ENCODE data around the gene CTCFL. TPM values are rescaled to one million over a fixed set of nuclear protein-coding genes. Genes with fewer than 3 reads are reported as not detected.

CTCFL gene
- polyA plus RNA-seq, 1 donor from 2014 or later, result not detected

GRCh38 chr20:57560554-57561355 lies 35.8 kb upstream of the CTCFL start, which contains the start of gene PCK1:
PCK1 (plus strand) TSS chr20:57561110; CDS start chr20:57561412, 302 bp downstream.
- H3K36me3 ChIP-seq (ENCODE audit: insufficient read depth, low read length), result no peaks in the 10 kb centered on the region
- no peak within 1 kb of the TSS for H3K4me3 ChIP-seq (ENCODE audit: low read length)
- no peaks in the 10 kb centered on the region for H4K20me1 ChIP-seq (ENCODE audit: insufficient read depth)

GRCh38 chr20:57559658-57560553 lies 35.0 kb upstream of the CTCFL start:
- Histone ChIP-seq H3K27ac (ENCODE audit: low read length) (no peak overlapping the region), H3K9ac (ENCODE audit: low read length) (no peak overlapping the region), H3K79me2 (replicated peaks; ENCODE audit: insufficient read depth, low read length) (no peaks in the 10 kb centered on the region), H3K4me2 (ENCODE audit: low read length) (no peak overlapping the region), H3K4me3 (ENCODE audit: low read length) (no peak overlapping the region), H3F3A (ENCODE audit: insufficient read depth, low read length, poor library complexity, severe bottlenecking) (no peaks in the 10 kb centered on the region), H3K27me3 (ENCODE audit: insufficient read depth, low read depth, low read length) (no peaks in the 10 kb centered on the region), H3K36me3 (ENCODE audit: insufficient read depth, low read length) (no peaks in the 10 kb centered on the region), H2AFZ (ENCODE audit: low read depth, low read length) (no peak overlapping the region), H3K9me2 (ENCODE audit: insufficient read depth, low read length) (no peaks in the 10 kb centered on the region), H4K20me1 (ENCODE audit: insufficient read depth) (no peaks in the 10 kb centered on the region), H3K9me3 (ENCODE audit: low read length) (no peaks in the 10 kb centered on the region)
- no peak for TF ChIP-seq TAF1 (IDR thresholded peaks at IDR 0.05; ENCODE audit: low read depth)
- no peak for TF ChIP-seq RAD21 (conservative IDR thresholded peaks at IDR 0.05)
- TF ChIP-seq POLR2AphosphoS5 (IDR thresholded peaks at IDR 0.05), result no peak
- no peak for TF ChIP-seq EP300 (conservative IDR thresholded peaks at IDR 0.05; ENCODE audit: poor library complexity, severe bottlenecking)
- TF ChIP-seq EZH2 (IDR thresholded peaks at IDR 0.05; ENCODE audit: borderline replicate concordance, insufficient read depth, low read length, poor library complexity, severe bottlenecking), result no peak
- TF ChIP-seq MXI1 (conservative IDR thresholded peaks at IDR 0.05; ENCODE audit: poor library complexity, severe bottlenecking), result no peak
- no peak for TF ChIP-seq CTCF (IDR thresholded peaks at IDR 0.05; ENCODE audit: poor library complexity, severe bottlenecking)

More at GRCh38 chr20:57560554-57561355, 35.8 kb upstream of the CTCFL start, which contains the start of gene PCK1:
- no peak within 1 kb of the TSS for H3K27ac ChIP-seq (ENCODE audit: low read length)
- no peaks in the 10 kb centered on the region for H3F3A ChIP-seq (ENCODE audit: insufficient read depth, low read length, poor library complexity, severe bottlenecking)
- no peaks in the 10 kb centered on the region for H3K27me3 ChIP-seq (ENCODE audit: insufficient read depth, low read depth, low read length)
- TF ChIP-seq MXI1 (conservative IDR thresholded peaks at IDR 0.05; ENCODE audit: poor library complexity, severe bottlenecking) (no peak), RAD21 (conservative IDR thresholded peaks at IDR 0.05) (no peak), TAF1 (IDR thresholded peaks at IDR 0.05; ENCODE audit: low read depth) (no peak), SMC3 (conservative IDR thresholded peaks at IDR 0.05; ENCODE audit: poor library complexity) (no peak), EZH2 (IDR thresholded peaks at IDR 0.05; ENCODE audit: borderline replicate concordance, insufficient read depth, low read length, poor library complexity, severe bottlenecking) (no peak), POLR2AphosphoS5 (IDR thresholded peaks at IDR 0.05) (no peak), EP300 (conservative IDR thresholded peaks at IDR 0.05; ENCODE audit: poor library complexity, severe bottlenecking) (no peak), CTCF (IDR thresholded peaks at IDR 0.05; ENCODE audit: poor library complexity, severe bottlenecking) (no peak)
- TF ChIP-seq, protein P1, sequence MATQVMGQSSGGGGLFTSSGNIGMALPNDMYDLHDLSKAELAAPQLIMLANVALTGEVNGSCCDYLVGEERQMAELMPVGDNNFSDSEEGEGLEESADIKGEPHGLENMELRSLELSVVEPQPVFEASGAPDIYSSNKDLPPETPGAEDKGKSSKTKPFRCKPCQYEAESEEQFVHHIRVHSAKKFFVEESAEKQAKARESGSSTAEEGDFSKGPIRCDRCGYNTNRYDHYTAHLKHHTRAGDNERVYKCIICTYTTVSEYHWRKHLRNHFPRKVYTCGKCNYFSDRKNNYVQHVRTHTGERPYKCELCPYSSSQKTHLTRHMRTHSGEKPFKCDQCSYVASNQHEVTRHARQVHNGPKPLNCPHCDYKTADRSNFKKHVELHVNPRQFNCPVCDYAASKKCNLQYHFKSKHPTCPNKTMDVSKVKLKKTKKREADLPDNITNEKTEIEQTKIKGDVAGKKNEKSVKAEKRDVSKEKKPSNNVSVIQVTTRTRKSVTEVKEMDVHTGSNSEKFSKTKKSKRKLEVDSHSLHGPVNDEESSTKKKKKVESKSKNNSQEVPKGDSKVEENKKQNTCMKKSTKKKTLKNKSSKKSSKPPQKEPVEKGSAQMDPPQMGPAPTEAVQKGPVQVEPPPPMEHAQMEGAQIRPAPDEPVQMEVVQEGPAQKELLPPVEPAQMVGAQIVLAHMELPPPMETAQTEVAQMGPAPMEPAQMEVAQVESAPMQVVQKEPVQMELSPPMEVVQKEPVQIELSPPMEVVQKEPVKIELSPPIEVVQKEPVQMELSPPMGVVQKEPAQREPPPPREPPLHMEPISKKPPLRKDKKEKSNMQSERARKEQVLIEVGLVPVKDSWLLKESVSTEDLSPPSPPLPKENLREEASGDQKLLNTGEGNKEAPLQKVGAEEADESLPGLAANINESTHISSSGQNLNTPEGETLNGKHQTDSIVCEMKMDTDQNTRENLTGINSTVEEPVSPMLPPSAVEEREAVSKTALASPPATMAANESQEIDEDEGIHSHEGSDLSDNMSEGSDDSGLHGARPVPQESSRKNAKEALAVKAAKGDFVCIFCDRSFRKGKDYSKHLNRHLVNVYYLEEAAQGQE (IDR thresholded peaks at IDR 0.05; ENCODE audit: borderline replicate concordance), result no peak
- H3K9ac ChIP-seq (ENCODE audit: low read length), result no peak within 1 kb of the TSS
- H2AFZ ChIP-seq (ENCODE audit: low read depth, low read length), result no peak within 1 kb of the TSS
- no peaks in the 10 kb centered on the region for H3K9me2 ChIP-seq (ENCODE audit: insufficient read depth, low read length)
- no peak within 1 kb of the TSS for H3K4me2 ChIP-seq (ENCODE audit: low read length)
- H3K9me3 ChIP-seq (ENCODE audit: low read length), result no peaks in the 10 kb centered on the region
- no peaks in the 10 kb centered on the region for H3K79me2 ChIP-seq (replicated peaks; ENCODE audit: insufficient read depth, low read length)

Measured in neural cell (in vitro differentiated cells).